HEK293 (cell line): ENCODE data around the gene AKT3.

ENCODE experiments used
- CTCF ChIA-PET: fragments of 350-600 bp; formaldehyde crosslinking; extraction: SDS; loops from one replicate; lab custom pipeline; 2021; ENCODE audit warnings: antibody characterized with exemption; lab: Yijun Ruan, JAX
- POLR2A ChIA-PET: fragments of 300-600 bp; formaldehyde crosslinking; extraction: SDS; loops from one replicate; lab custom pipeline; 2020; ENCODE audit warnings: antibody characterized with exemption, inconsistent platforms; lab: Yijun Ruan, JAX
- H3K27ac ChIP-seq: fragments of 200-500 bp; sonication (Bioruptor generic); 2 replicates; pipeline ENCODE4 v1.5.1; 2014; ENCODE audit warnings: low read depth, low read length, control low read depth, inconsistent platforms; ENCODE audit errors: extremely low read depth
- H3K36me3 ChIP-seq, 2 experiments: fragments of 200-500 bp in 1 of 2; sonication (Bioruptor generic) in 1 of 2; 1 replicate in 1 of 2; 2 replicates in 1 of 2; pipeline ENCODE4 v1.5.1; 2014 to 2017; ENCODE audit warnings: inconsistent platforms in 2 of 2, low read length in 2 of 2; ENCODE audit not compliant: control insufficient read depth in 2 of 2, insufficient read depth in 1 of 2
- H3K4me1 ChIP-seq: fragments of 200-500 bp; sonication (Bioruptor generic); 2 replicates; pipeline ENCODE4 v1.5.1; 2014; ENCODE audit warnings: mild to moderate bottlenecking, low read length, inconsistent platforms; ENCODE audit not compliant: control insufficient read depth, insufficient read depth
- H3K4me3 ChIP-seq: 2 replicates; pipeline ENCODE4 v1.5.1; 2011; ENCODE audit warnings: low read depth, mild to moderate bottlenecking, control low read depth, low read length, moderate library complexity
- H3K9me3 ChIP-seq: fragments of 200-500 bp; sonication (Bioruptor generic); 2 replicates; pipeline ENCODE4 v1.5.1; 2014; ENCODE audit warnings: low read depth, low read length, inconsistent platforms; ENCODE audit not compliant: control insufficient read depth, insufficient read depth
- KLF1 ChIP-seq: fragments of 450-650 bp; formaldehyde crosslinking; IDR thresholded peaks from 2 replicates; pipeline ENCODE4 v1.5.1; 2016; ENCODE audit warnings: missing biosample characterization, missing genetic modification characterization
- KLF9 ChIP-seq: fragments of 450-650 bp; formaldehyde crosslinking; IDR thresholded peaks from 2 replicates; pipeline ENCODE4 v1.5.1; 2016; ENCODE audit warnings: missing biosample characterization, missing genetic modification characterization, low read depth
- PRDM1 ChIP-seq: fragments of 450-650 bp; formaldehyde crosslinking; IDR thresholded peaks from 2 replicates; pipeline ENCODE4; 2016; ENCODE audit warnings: missing biosample characterization, missing genetic modification characterization
- SCRT1 ChIP-seq: fragments of 450-650 bp; formaldehyde crosslinking; IDR thresholded peaks from 2 replicates; pipeline ENCODE4 v1.5.1; 2016; ENCODE audit warnings: missing biosample characterization, missing genetic modification characterization, borderline replicate concordance
- SCRT2 ChIP-seq: fragments of 450-650 bp; formaldehyde crosslinking; IDR thresholded peaks from 2 replicates; pipeline ENCODE4 v1.5.1; 2016; ENCODE audit warnings: missing biosample characterization, missing genetic modification characterization
- SP2 ChIP-seq: fragments of 450-650 bp; formaldehyde crosslinking; IDR thresholded peaks from 2 replicates; pipeline ENCODE4 v1.5.1; 2016; ENCODE audit warnings: missing biosample characterization, missing genetic modification characterization
- TCF7L2 ChIP-seq: IDR thresholded peaks from 2 replicates; pipeline ENCODE4 v1.6.1; 2011; ENCODE audit warnings: low read depth, mild to moderate bottlenecking, inconsistent platforms, low read length, moderate library complexity, borderline replicate concordance
- TRIM28 ChIP-seq: IDR thresholded peaks from 2 replicates; pipeline ENCODE4 v1.6.1; 2011; ENCODE audit warnings: low read length, control low read depth, borderline replicate concordance
- YY2 ChIP-seq: fragments of 450-650 bp; formaldehyde crosslinking; IDR thresholded peaks from 2 replicates; pipeline ENCODE4 v1.5.1; 2016; ENCODE audit warnings: missing biosample characterization, missing genetic modification characterization
- ZEB2 ChIP-seq: fragments of 450-650 bp; formaldehyde crosslinking; IDR thresholded peaks from 2 replicates; pipeline ENCODE4 v1.5.1; 2016; ENCODE audit warnings: missing biosample characterization, missing genetic modification characterization
- ZFP3 ChIP-seq: fragments of 450-650 bp; formaldehyde crosslinking; IDR thresholded peaks from 2 replicates; pipeline ENCODE4 v1.5.1; 2016; ENCODE audit warnings: low read depth, missing biosample characterization, missing genetic modification characterization
- ZNF146 ChIP-seq: fragments of 450-650 bp; formaldehyde crosslinking; IDR thresholded peaks from 2 replicates; pipeline ENCODE4 v1.5.1; 2016; ENCODE audit warnings: missing biosample characterization, missing genetic modification characterization
- ZNF157 ChIP-seq: fragments of 450-650 bp; formaldehyde crosslinking; IDR thresholded peaks from 2 replicates; pipeline ENCODE4 v1.5.1; 2016; ENCODE audit warnings: missing biosample characterization, missing genetic modification characterization
- ZNF23 ChIP-seq: fragments of 450-650 bp; formaldehyde crosslinking; IDR thresholded peaks from 2 replicates; pipeline ENCODE4 v1.5.1; 2016; ENCODE audit warnings: missing biosample characterization, missing genetic modification characterization, borderline replicate concordance
- ZNF404 ChIP-seq: fragments of 450-650 bp; formaldehyde crosslinking; IDR thresholded peaks from 2 replicates; pipeline ENCODE4 v1.5.1; 2017; ENCODE audit warnings: missing biosample characterization, missing genetic modification characterization
- ZNF658 ChIP-seq: fragments of 450-650 bp; formaldehyde crosslinking; IDR thresholded peaks from 2 replicates; pipeline ENCODE4; 2016; ENCODE audit warnings: missing biosample characterization, missing genetic modification characterization
- ZNF664 ChIP-seq: fragments of 450-650 bp; formaldehyde crosslinking; IDR thresholded peaks from 2 replicates; pipeline ENCODE4 v1.5.1; 2016; ENCODE audit warnings: missing biosample characterization, missing genetic modification characterization
- ZNF670 ChIP-seq: fragments of 450-650 bp; formaldehyde crosslinking; IDR thresholded peaks from 2 replicates; pipeline ENCODE4 v1.5.1; 2016; ENCODE audit warnings: missing biosample characterization, missing genetic modification characterization, low read depth
- ZNF792 ChIP-seq: fragments of 450-650 bp; formaldehyde crosslinking; IDR thresholded peaks from 2 replicates; pipeline ENCODE4 v1.5.1; 2016; ENCODE audit warnings: missing biosample characterization, missing genetic modification characterization
- ZSCAN23 ChIP-seq: fragments of 450-650 bp; formaldehyde crosslinking; IDR thresholded peaks from 2 replicates; pipeline ENCODE4 v1.5.1; 2016; ENCODE audit warnings: missing biosample characterization, missing genetic modification characterization
- TF ChIP-seq, protein P1 (sequence below): fragments of 450-650 bp; formaldehyde crosslinking; IDR thresholded peaks from 2 replicates; pipeline ENCODE4 v1.5.1; 2016; ENCODE audit warnings: missing biosample characterization, missing genetic modification characterization
- TF ChIP-seq, protein P2 (sequence below): fragments of 450-650 bp; formaldehyde crosslinking; IDR thresholded peaks from 2 replicates; pipeline ENCODE4 v1.5.0; 2017; ENCODE audit warnings: missing biosample characterization, missing genetic modification characterization, borderline replicate concordance
- TF ChIP-seq, protein P3 (sequence below): fragments of 450-650 bp; formaldehyde crosslinking; IDR thresholded peaks from 2 replicates; pipeline ENCODE4 v1.5.1; 2016; ENCODE audit warnings: missing biosample characterization, missing genetic modification characterization
- TF ChIP-seq, protein P4 (sequence below): fragments of 450-650 bp; formaldehyde crosslinking; IDR thresholded peaks from 2 replicates; pipeline ENCODE4 v1.5.1; 2016; ENCODE audit warnings: missing biosample characterization, missing genetic modification characterization

AKT3 gene

DNA sequence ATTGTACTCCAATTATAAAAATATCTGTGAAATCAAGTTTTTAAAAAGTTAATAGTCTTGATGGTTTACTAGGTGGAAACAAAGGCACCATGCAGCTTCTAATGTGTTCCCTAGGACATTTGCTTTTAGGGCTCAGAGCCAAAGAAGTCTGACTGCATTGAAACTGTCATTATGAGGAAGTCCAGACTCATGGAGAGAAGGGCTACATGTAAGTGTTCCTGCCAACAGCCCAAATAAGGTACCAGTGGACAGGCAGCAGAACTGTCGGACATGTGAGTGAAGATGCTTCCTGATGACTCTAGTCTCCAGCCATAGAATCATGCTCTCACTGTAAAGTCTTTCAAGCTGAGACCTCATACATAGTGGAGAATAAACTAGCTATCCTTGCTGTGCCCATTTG lies 287.6 kb downstream of the AKT3 start (continued):
- no peak for TF ChIP-seq ZNF23 (tag by site-specific recombination)
- TF ChIP-seq TRIM28: no peak
- TF ChIP-seq KLF9 (tag by site-specific recombination): no peak

DNA sequence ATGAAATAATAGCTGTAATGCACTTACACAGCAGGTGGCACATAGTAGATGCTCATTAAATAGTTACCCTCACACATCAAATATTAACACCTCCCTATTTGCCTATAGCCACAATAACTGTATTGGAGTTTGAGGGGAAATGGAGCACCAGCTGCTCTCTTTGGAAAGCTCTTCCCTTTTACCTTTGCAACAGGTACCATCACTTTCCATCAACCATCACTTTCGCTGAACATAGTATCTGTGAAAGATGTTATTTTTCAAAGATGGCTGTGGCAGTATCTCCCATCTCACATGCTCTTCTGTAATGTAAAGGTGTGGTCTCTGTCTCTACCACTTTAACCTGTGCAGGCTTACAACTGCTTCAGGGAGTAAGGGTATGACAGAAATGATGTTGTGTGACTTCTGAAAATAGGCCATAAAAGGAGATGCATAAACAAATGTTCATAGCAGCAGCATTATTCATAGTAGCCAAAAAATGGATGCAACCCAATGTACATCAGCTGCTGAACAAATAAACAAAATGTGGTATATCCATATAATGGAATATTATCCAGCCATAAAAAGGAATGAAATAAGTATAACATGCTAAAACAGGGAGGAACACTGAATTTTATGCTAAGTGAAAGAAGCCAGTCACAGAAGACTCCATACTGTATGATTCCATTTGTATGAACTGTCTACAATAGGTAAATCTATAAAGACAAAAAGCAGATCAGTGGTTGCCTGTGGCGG lies 288.3 kb downstream of the AKT3 start:
- Histone ChIP-seq H3K4me1 (0 out of 2 replicates have a peak, but pooled peaks cover 2% of the 10 kb centered on the region), H3K36me3 (peaks cover 16 to 17% of the 10 kb centered on the region in 2 experiments; a peak in 2 of 3 replicates), H3K9me3 (no peaks in the 10 kb centered on the region), H3K4me3 (no peak overlapping the region), H3K27ac (no peak overlapping the region)
- ChIA-PET CTCF (interaction anchor here (0.6 to 0.7 kb wide), 2 partner anchors 153 to 218 kb away, joined by 3 read pairs; no protein-coding TSS in a partner anchor), POLR2A (no interaction called here)
- TF ChIP-seq ZNF404 (no peak), ZNF146 (tag by site-specific recombination) (peak; percentile 88), YY2 (tag by site-specific recombination) (no peak), PRDM1 (peak; percentile 74), ZNF664 (peak; percentile 70), SCRT1 (tag by site-specific recombination) (peak; percentile 32; the same call in 1 of the 2 replicates), SCRT2 (tag by site-specific recombination) (peak; percentile 74)

DNA sequence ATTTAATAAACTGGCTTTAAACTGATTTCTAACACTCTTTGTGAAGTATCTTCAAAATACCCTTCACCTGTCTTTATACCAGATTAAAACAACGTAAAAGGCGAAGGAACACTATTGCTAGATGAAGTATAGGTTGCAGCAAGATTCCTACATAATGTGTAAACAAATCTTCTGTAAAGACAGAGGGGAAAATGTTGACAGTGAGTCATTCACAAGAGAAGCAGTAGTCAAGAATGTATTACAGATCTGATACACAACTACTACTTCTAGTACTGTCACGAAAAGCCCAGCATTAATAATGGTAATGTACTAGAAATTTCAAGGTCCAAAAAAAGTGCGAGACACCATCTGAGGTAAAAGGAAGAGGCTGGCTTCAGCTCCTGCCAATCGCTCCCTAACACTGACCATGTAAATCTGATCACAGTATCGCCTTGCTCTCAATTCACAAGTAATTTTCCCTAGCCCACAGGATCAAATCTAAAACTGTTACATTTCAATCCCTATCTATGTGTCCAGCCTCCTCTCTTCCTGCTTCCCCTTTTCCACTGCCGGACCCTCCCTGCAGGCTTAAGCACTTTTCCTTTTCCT lies 290.4 kb downstream of the AKT3 start:
- Histone ChIP-seq H3K27ac (no peak overlapping the region), H3K36me3 (peaks cover 16 to 17% of the 10 kb centered on the region in 2 experiments; a peak in 2 of 3 replicates), H3K4me3 (no peak overlapping the region), H3K4me1 (0 out of 2 replicates have a peak, but pooled peaks cover 2% of the 10 kb centered on the region), H3K9me3 (no peaks in the 10 kb centered on the region)
- ChIA-PET POLR2A (no interaction called here), CTCF (no interaction called here)
- TF ChIP-seq TCF7L2: no peak
- TF ChIP-seq ZNF792 (tag by site-specific recombination): no peak
- TF ChIP-seq, protein P1, sequence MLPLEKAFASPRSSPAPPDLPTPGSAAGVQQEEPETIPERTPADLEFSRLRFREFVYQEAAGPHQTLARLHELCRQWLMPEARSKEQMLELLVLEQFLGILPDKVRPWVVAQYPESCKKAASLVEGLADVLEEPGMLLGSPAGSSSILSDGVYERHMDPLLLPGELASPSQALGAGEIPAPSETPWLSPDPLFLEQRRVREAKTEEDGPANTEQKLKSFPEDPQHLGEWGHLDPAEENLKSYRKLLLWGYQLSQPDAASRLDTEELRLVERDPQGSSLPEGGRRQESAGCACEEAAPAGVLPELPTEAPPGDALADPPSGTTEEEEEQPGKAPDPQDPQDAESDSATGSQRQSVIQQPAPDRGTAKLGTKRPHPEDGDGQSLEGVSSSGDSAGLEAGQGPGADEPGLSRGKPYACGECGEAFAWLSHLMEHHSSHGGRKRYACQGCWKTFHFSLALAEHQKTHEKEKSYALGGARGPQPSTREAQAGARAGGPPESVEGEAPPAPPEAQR (tag by site-specific recombination): no peak
- no peak for TF ChIP-seq ZNF146 (tag by site-specific recombination)
- TF ChIP-seq, protein P2, sequence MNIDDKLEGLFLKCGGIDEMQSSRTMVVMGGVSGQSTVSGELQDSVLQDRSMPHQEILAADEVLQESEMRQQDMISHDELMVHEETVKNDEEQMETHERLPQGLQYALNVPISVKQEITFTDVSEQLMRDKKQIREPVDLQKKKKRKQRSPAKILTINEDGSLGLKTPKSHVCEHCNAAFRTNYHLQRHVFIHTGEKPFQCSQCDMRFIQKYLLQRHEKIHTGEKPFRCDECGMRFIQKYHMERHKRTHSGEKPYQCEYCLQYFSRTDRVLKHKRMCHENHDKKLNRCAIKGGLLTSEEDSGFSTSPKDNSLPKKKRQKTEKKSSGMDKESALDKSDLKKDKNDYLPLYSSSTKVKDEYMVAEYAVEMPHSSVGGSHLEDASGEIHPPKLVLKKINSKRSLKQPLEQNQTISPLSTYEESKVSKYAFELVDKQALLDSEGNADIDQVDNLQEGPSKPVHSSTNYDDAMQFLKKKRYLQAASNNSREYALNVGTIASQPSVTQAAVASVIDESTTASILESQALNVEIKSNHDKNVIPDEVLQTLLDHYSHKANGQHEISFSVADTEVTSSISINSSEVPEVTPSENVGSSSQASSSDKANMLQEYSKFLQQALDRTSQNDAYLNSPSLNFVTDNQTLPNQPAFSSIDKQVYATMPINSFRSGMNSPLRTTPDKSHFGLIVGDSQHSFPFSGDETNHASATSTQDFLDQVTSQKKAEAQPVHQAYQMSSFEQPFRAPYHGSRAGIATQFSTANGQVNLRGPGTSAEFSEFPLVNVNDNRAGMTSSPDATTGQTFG: no peak
- TF ChIP-seq KLF1 (tag by site-specific recombination): no peak
- TF ChIP-seq ZSCAN23: no peak
- TF ChIP-seq, protein P3, sequence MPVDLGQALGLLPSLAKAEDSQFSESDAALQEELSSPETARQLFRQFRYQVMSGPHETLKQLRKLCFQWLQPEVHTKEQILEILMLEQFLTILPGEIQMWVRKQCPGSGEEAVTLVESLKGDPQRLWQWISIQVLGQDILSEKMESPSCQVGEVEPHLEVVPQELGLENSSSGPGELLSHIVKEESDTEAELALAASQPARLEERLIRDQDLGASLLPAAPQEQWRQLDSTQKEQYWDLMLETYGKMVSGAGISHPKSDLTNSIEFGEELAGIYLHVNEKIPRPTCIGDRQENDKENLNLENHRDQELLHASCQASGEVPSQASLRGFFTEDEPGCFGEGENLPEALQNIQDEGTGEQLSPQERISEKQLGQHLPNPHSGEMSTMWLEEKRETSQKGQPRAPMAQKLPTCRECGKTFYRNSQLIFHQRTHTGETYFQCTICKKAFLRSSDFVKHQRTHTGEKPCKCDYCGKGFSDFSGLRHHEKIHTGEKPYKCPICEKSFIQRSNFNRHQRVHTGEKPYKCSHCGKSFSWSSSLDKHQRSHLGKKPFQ (tag by site-specific recombination): no peak
- TF ChIP-seq ZEB2 (tag by site-specific recombination): no peak
- no peak for TF ChIP-seq ZFP3 (tag by site-specific recombination)
- TF ChIP-seq, protein P4, sequence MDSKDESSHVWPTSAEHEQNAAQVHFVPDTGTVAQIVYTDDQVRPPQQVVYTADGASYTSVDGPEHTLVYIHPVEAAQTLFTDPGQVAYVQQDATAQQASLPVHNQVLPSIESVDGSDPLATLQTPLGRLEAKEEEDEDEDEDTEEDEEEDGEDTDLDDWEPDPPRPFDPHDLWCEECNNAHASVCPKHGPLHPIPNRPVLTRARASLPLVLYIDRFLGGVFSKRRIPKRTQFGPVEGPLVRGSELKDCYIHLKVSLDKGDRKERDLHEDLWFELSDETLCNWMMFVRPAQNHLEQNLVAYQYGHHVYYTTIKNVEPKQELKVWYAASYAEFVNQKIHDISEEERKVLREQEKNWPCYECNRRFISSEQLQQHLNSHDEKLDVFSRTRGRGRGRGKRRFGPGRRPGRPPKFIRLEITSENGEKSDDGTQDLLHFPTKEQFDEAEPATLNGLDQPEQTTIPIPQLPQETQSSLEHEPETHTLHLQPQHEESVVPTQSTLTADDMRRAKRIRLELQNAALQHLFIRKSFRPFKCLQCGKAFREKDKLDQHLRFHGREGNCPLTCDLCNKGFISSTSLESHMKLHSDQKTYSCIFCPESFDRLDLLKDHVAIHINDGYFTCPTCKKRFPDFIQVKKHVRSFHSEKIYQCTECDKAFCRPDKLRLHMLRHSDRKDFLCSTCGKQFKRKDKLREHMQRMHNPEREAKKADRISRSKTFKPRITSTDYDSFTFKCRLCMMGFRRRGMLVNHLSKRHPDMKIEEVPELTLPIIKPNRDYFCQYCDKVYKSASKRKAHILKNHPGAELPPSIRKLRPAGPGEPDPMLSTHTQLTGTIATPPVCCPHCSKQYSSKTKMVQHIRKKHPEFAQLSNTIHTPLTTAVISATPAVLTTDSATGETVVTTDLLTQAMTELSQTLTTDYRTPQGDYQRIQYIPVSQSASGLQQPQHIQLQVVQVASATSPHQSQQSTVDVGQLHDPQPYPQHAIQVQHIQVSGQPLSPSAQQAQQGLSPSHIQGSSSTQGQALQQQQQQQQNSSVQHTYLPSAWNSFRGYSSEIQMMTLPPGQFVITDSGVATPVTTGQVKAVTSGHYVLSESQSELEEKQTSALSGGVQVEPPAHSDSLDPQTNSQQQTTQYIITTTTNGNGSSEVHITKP (tag by site-specific recombination): no peak
- TF ChIP-seq SP2: no peak
- TF ChIP-seq ZNF658 (tag by site-specific recombination): no peak
- no peak for TF ChIP-seq ZNF157 (tag by site-specific recombination)
- no peak for TF ChIP-seq ZNF670
